ENCODE data around the gene TCEAL9.
"Not testable (repeated sequence)": the region's sequence is repeated elsewhere in the genome, so short reads cannot be mapped to it uniquely, and the experiment has no call there.

The TCEAL9 gene

GRCh38 chrX:103382877-103383276 lies 26.6 kb downstream of the TCEAL9 start:
- no peak for TF ChIP-seq JUND (IDR thresholded peaks at IDR 0.05; ENCODE audit: low read depth)
- no peak for DNase-seq (ENCODE audit: low read depth in 1 of 2, low spot score in 1 of 2)
- in situ Hi-C loops (cut with HindIII; ENCODE audit: low pct_unique_long_range_greater_than_20kb, low sequenced_read_pairs) = no loop called here

DNA sequence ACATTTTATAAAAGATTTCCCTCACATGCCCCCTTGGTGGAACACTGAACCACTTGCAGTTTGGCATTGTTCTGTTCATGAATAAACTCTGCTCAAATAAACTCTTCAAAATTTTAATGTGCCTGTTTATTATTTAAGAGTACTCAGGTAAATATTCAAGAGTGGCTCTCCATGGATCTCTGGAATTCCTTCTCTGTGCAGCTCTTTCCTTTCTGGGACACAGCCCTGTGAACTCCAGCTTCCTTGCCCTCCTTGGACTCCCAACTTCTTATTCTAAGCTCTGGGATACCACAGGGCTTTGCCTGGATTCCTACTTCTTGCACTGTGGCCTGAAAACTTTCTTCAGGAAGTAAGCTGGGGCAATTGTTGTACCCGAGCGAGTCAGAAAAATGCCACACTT lies 28.4 kb downstream of the TCEAL9 start:
- in situ Hi-C loops (cut with HindIII; ENCODE audit: low pct_unique_long_range_greater_than_20kb, low sequenced_read_pairs) = no loop called here
- no peak for TF ChIP-seq JUND (IDR thresholded peaks at IDR 0.05; ENCODE audit: low read depth)
- no peak for DNase-seq (ENCODE audit: low read depth in 1 of 2, low spot score in 1 of 2)

GRCh38 chrX:103385283-103385830 lies 29.1 kb downstream of the TCEAL9 start:
- DNase-seq (ENCODE audit: low read depth in 1 of 2, low spot score in 1 of 2); in situ Hi-C loops (cut with HindIII; ENCODE audit: low pct_unique_long_range_greater_than_20kb, low sequenced_read_pairs): not testable (repeated sequence)

GRCh38 chrX:103386332-103386731 lies 30.0 kb downstream of the TCEAL9 start:
- no peak for TF ChIP-seq JUND (IDR thresholded peaks at IDR 0.05; ENCODE audit: low read depth)
- no peak for DNase-seq (ENCODE audit: low read depth in 1 of 2, low spot score in 1 of 2)
- in situ Hi-C loops (cut with HindIII; ENCODE audit: low pct_unique_long_range_greater_than_20kb, low sequenced_read_pairs) = no loop called here

DNA sequence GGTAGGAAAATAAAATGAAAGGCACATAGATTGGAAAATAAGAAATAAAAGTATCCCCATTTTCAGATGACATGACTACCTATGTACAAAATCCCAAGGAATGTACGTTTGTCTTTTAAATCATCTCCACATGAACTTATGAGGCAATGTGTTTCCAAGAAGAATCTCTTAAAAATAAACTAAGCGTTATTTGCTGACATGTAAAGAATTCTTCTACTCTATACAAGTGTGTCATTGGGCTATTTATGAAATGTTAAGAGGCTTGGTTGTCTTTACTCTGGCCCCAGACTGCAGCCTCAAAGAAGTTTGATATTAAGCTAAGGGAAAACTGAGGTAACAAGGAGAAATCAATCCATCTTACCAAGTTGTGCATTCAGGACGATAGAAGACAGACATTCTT lies 37.2 kb downstream of the TCEAL9 start:
- in situ Hi-C loops (cut with HindIII; ENCODE audit: low pct_unique_long_range_greater_than_20kb, low sequenced_read_pairs) = no loop called here
- no peak for TF ChIP-seq JUND (IDR thresholded peaks at IDR 0.05; ENCODE audit: low read depth)
- no peak for DNase-seq (ENCODE audit: low read depth in 1 of 2, low spot score in 1 of 2)

- TF ChIP-seq JUND (IDR thresholded peaks at IDR 0.05; ENCODE audit: low read depth) = no peak
- no peak for DNase-seq (ENCODE audit: low read depth in 1 of 2, low spot score in 1 of 2)
- in situ Hi-C loops (cut with HindIII; ENCODE audit: low pct_unique_long_range_greater_than_20kb, low sequenced_read_pairs) = no loop called here
These were observed 39.9 kb downstream of the TCEAL9 start for GRCh38 chrX:103396186-103396585.

- in situ Hi-C loops (cut with HindIII; ENCODE audit: low pct_unique_long_range_greater_than_20kb, low sequenced_read_pairs) = no loop called here
- no peak for DNase-seq (ENCODE audit: low read depth in 1 of 2, low spot score in 1 of 2)
- no peak for TF ChIP-seq JUND (IDR thresholded peaks at IDR 0.05; ENCODE audit: low read depth)
These were observed 40.4 kb downstream of the TCEAL9 start for GRCh38 chrX:103396660-103397059.

DNA sequence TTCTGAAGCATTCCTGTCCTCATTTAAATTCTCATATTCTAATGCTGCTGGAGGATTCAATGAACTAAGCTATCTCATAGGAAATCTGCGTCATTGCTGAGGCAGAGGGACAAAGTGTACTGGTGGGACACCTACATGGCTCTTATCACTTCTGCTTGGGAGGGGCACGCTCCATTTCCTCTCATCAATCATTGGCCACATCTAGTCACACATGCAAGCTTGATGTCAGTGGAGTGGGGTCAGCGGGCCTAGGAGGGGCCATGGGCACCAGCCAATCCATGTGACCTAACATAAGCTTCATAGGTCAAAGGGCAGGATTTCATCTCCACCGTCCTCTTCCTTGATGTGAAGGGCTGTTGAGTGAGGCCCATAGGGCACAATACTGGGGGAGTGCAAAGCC lies 41.4 kb downstream of the TCEAL9 start:
- no peak for TF ChIP-seq JUND (IDR thresholded peaks at IDR 0.05; ENCODE audit: low read depth)
- no peak for DNase-seq (ENCODE audit: low read depth in 1 of 2, low spot score in 1 of 2)
- in situ Hi-C loops (cut with HindIII; ENCODE audit: low pct_unique_long_range_greater_than_20kb, low sequenced_read_pairs) = no loop called here

DNA sequence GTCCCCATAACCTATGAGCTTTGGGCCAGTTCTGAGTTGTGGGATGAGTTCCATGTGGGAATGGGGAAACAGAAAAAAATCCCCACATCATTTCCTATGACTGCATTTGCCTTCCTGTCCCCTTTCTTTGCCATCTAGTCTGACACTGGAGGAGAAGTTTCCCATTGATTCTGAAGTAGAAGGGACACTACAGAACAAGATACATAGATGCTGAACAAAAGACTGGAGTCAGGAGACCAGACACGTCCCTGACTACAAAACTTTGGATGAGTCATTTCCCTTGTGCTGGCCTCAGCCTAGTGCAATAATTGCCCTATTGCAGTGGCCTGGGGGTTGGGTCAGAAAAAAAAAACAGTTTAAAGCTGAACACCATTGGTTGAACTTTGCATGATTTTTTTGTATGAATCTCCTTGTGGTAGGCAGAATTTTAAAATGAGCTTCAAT lies 42.1 kb downstream of the TCEAL9 start:
- TF ChIP-seq JUND (IDR thresholded peaks at IDR 0.05; ENCODE audit: low read depth) = no peak
- no peak for DNase-seq (ENCODE audit: low read depth in 1 of 2, low spot score in 1 of 2)
- in situ Hi-C loops (cut with HindIII; ENCODE audit: low pct_unique_long_range_greater_than_20kb, low sequenced_read_pairs) = no loop called here

DNA sequence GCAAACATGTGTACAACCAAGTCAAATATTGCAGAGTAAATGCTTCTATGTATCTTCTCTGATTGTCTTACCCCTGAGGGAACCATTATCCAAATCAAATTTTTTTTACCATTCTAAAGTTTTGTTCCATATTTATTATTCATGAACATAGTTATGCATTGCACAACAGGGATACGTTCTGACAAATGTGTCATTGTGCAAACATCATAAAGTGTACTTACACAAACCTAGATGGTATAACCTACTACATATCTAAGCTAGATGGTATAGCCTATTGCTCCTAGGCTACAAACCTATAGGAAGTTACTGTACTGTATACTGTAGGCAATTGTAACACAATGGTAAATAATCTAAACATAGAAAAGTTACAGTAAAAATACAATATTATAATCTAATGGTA lies 43.4 kb downstream of the TCEAL9 start:
- DNase-seq (ENCODE audit: low read depth in 1 of 2, low spot score in 1 of 2) = no peak
- in situ Hi-C loops (cut with HindIII; ENCODE audit: low pct_unique_long_range_greater_than_20kb, low sequenced_read_pairs) = no loop called here
- TF ChIP-seq JUND (IDR thresholded peaks at IDR 0.05; ENCODE audit: low read depth) = no peak

GRCh38 chrX:103400931-103401330 lies 44.6 kb downstream of the TCEAL9 start:
- no peak for TF ChIP-seq JUND (IDR thresholded peaks at IDR 0.05; ENCODE audit: low read depth)
- DNase-seq (ENCODE audit: low read depth in 1 of 2, low spot score in 1 of 2) = no peak
- in situ Hi-C loops (cut with HindIII; ENCODE audit: low pct_unique_long_range_greater_than_20kb, low sequenced_read_pairs) = no loop called here

- DNase-seq (ENCODE audit: low read depth in 1 of 2, low spot score in 1 of 2) = peak in 1 of 2 experiments; percentile 24
- in situ Hi-C loops (cut with HindIII; ENCODE audit: low pct_unique_long_range_greater_than_20kb, low sequenced_read_pairs) = no loop called here
- no peak for TF ChIP-seq JUND (IDR thresholded peaks at IDR 0.05; ENCODE audit: low read depth)
These were observed 48.1 kb downstream of the TCEAL9 start for GRCh38 chrX:103404231-103405008.

- in situ Hi-C loops (cut with HindIII; ENCODE audit: low pct_unique_long_range_greater_than_20kb, low sequenced_read_pairs) = no loop called here
- no peak for DNase-seq (ENCODE audit: low read depth in 1 of 2, low spot score in 1 of 2)
- TF ChIP-seq JUND (IDR thresholded peaks at IDR 0.05; ENCODE audit: low read depth) = no peak
These were observed 48.7 kb downstream of the TCEAL9 start for GRCh38 chrX:103405009-103405333.

- DNase-seq (ENCODE audit: low read depth in 1 of 2, low spot score in 1 of 2) = no peak
- in situ Hi-C loops (cut with HindIII; ENCODE audit: low pct_unique_long_range_greater_than_20kb, low sequenced_read_pairs) = no loop called here
- no peak for TF ChIP-seq JUND (IDR thresholded peaks at IDR 0.05; ENCODE audit: low read depth)
These were observed 50.0 kb downstream of the TCEAL9 start for GRCh38 chrX:103406256-103406655.

Measured in T47D (cell line).